ENCODE measurements around the gene KDM3B.
"Not testable (repeated sequence)": the region's sequence is repeated elsewhere in the genome, so short reads cannot be mapped to it uniquely, and the experiment has no call there.

KDM3B gene

GRCh38 chr5:138408023-138408422 is 55.5 kb downstream of the KDM3B start:
- Histone ChIP-seq H2BK12ac (ENCODE audit: low read length in 2 of 2) (no peak overlapping the region), H3K14ac (ENCODE audit: low read length in 2 of 2) (no peak overlapping the region), H3K79me1 (replicated peaks; ENCODE audit: low read length, poor library complexity, severe bottlenecking) (peaks cover 15% of the 10 kb centered on the region), H3K4me1 (ENCODE audit: control insufficient read depth, insufficient read depth, low read depth, low read length) (no peaks in the 10 kb centered on the region), H3K4me3 (ENCODE audit: insufficient read depth in 1 of 2, low read depth in 1 of 2, low read length in 2 of 2) (no peak overlapping the region), H2BK120ac (ENCODE audit: low read depth, low read length) (no peak overlapping the region), H3K4ac (ENCODE audit: low read depth in 1 of 2, low read length in 2 of 2) (no peak overlapping the region), H3K18ac (ENCODE audit: low read depth in 1 of 2, low read length in 2 of 2) (no peak overlapping the region), H3K9me3 (ENCODE audit: control insufficient read depth, low read length) (no peaks in the 10 kb centered on the region), H4K91ac (ENCODE audit: low read length) (no peak overlapping the region), H2BK15ac (ENCODE audit: low read depth, poor library complexity, severe bottlenecking) (no peak overlapping the region), H2BK5ac (ENCODE audit: low read depth, low read length, poor library complexity, severe bottlenecking) (no peak overlapping the region), H3K9ac (ENCODE audit: low read length) (no peak overlapping the region), H3K27me3 (ENCODE audit: control insufficient read depth in 1 of 2, insufficient read depth in 1 of 2, low read length in 2 of 2) (no peaks in the 10 kb centered on the region), H2AFZ (ENCODE audit: low read depth, low read length) (no peak overlapping the region), H4K8ac (ENCODE audit: low read length) (no peak overlapping the region), H2AK5ac (ENCODE audit: low read length, severe bottlenecking) (no peak overlapping the region), H3K36me3 (ENCODE audit: control insufficient read depth in 1 of 2, insufficient read depth in 2 of 2, low read depth in 1 of 2, low read length in 2 of 2) (peaks cover 23 to 42% of the 10 kb centered on the region in 2 experiments), H3K27ac (ENCODE audit: low read length, poor library complexity, severe bottlenecking) (no peak overlapping the region), H3K4me2 (ENCODE audit: low read length, poor library complexity, severe bottlenecking) (no peak overlapping the region), H3K23ac (ENCODE audit: low read length in 2 of 2) (no peak overlapping the region)
- 100% methylated on average over 4 of the region's 5 CpGs for WGBS
- DNase-seq, result peak; percentile 7

GRCh38 chr5:138410996-138411640 is 58.6 kb downstream of the KDM3B start:
- not testable (repeated sequence) for H2AFZ ChIP-seq (ENCODE audit: low read depth, low read length); H3K4me2 ChIP-seq (ENCODE audit: low read length, poor library complexity, severe bottlenecking); H3K9me3 ChIP-seq (ENCODE audit: control insufficient read depth, low read length); H4K91ac ChIP-seq (ENCODE audit: low read length); H2AK5ac ChIP-seq (ENCODE audit: low read length, severe bottlenecking); H3K27ac ChIP-seq (ENCODE audit: low read length, poor library complexity, severe bottlenecking); H3K4me3 ChIP-seq (ENCODE audit: insufficient read depth in 1 of 2, low read depth in 1 of 2, low read length in 2 of 2); H3K18ac ChIP-seq (ENCODE audit: low read depth in 1 of 2, low read length in 2 of 2); H3K14ac ChIP-seq (ENCODE audit: low read length in 2 of 2); H2BK12ac ChIP-seq (ENCODE audit: low read length in 2 of 2); H4K8ac ChIP-seq (ENCODE audit: low read length); H2BK5ac ChIP-seq (ENCODE audit: low read depth, low read length, poor library complexity, severe bottlenecking); H2BK15ac ChIP-seq (ENCODE audit: low read depth, poor library complexity, severe bottlenecking); H3K4ac ChIP-seq (ENCODE audit: low read depth in 1 of 2, low read length in 2 of 2); H2BK120ac ChIP-seq (ENCODE audit: low read depth, low read length); H3K23ac ChIP-seq (ENCODE audit: low read length in 2 of 2); H3K27me3 ChIP-seq (ENCODE audit: control insufficient read depth in 1 of 2, insufficient read depth in 1 of 2, low read length in 2 of 2); H3K9ac ChIP-seq (ENCODE audit: low read length); H3K4me1 ChIP-seq (ENCODE audit: control insufficient read depth, insufficient read depth, low read depth, low read length)
- peaks cover 15% of the 10 kb centered on the region for H3K79me1 ChIP-seq (replicated peaks; ENCODE audit: low read length, poor library complexity, severe bottlenecking)
- WGBS, result 68% methylated on average over 7 of the region's 14 CpGs
- H3K36me3 ChIP-seq (ENCODE audit: control insufficient read depth in 1 of 2, insufficient read depth in 2 of 2, low read depth in 1 of 2, low read length in 2 of 2), result peaks cover 30 to 55% of the 10 kb centered on the region in 2 experiments
- DNase-seq, result peak; percentile 37

DNA sequence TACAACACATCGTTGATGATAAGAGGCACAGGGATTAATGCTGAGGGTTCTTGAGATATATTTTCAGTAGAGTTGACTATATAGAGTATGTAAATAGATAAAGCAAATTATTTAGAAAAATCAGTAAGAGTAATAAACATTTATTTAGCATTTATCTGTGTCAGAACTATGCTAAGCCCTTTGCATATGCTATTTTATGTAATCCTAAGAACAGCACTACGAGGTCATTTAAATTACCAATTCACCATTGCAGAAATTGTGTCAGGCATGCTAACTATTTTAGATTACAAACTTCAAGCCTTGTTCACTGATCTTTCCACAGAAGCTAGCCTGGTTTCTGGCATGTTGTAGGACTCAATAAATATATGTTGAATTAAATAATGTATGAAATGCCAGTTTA is 66.0 kb downstream of the KDM3B start:
- no peak overlapping the region for H2BK120ac ChIP-seq (ENCODE audit: low read depth, low read length)
- no peak overlapping the region for H2AK5ac ChIP-seq (ENCODE audit: low read length, severe bottlenecking)
- no peak overlapping the region for H2BK15ac ChIP-seq (ENCODE audit: low read depth, poor library complexity, severe bottlenecking)
- no peak overlapping the region for H2AFZ ChIP-seq (ENCODE audit: low read depth, low read length)
- H2BK12ac ChIP-seq (ENCODE audit: low read length in 2 of 2), result no peak overlapping the region
- no peak overlapping the region for H4K91ac ChIP-seq (ENCODE audit: low read length)
- no peaks in the 10 kb centered on the region for H3K4me1 ChIP-seq (ENCODE audit: control insufficient read depth, insufficient read depth, low read depth, low read length)
- H3K27ac ChIP-seq (ENCODE audit: low read length, poor library complexity, severe bottlenecking), result no peak overlapping the region
- H3K4ac ChIP-seq (ENCODE audit: low read depth in 1 of 2, low read length in 2 of 2), result no peak overlapping the region
- 91% methylated on average over 2 of the region's 2 CpGs for WGBS
- no peak overlapping the region for H3K4me3 ChIP-seq (ENCODE audit: insufficient read depth in 1 of 2, low read depth in 1 of 2, low read length in 2 of 2)
- H3K18ac ChIP-seq (ENCODE audit: low read depth in 1 of 2, low read length in 2 of 2), result no peak overlapping the region
- H4K8ac ChIP-seq (ENCODE audit: low read length), result no peak overlapping the region
- DNase-seq, result no peak
- H3K4me2 ChIP-seq (ENCODE audit: low read length, poor library complexity, severe bottlenecking), result no peak overlapping the region
- no peaks in the 10 kb centered on the region for H3K27me3 ChIP-seq (ENCODE audit: control insufficient read depth in 1 of 2, insufficient read depth in 1 of 2, low read length in 2 of 2)
- H3K14ac ChIP-seq (ENCODE audit: low read length in 2 of 2), result no peak overlapping the region
- no peaks in the 10 kb centered on the region for H3K9me3 ChIP-seq (ENCODE audit: control insufficient read depth, low read length)
- H2BK5ac ChIP-seq (ENCODE audit: low read depth, low read length, poor library complexity, severe bottlenecking), result no peak overlapping the region
- H3K9ac ChIP-seq (ENCODE audit: low read length), result no peak overlapping the region
- H3K23ac ChIP-seq (ENCODE audit: low read length in 2 of 2), result no peak overlapping the region
- H3K79me1 ChIP-seq (replicated peaks; ENCODE audit: low read length, poor library complexity, severe bottlenecking), result peaks cover 6% of the 10 kb centered on the region
- peaks cover 45 to 88% of the 10 kb centered on the region in 2 experiments for H3K36me3 ChIP-seq (ENCODE audit: control insufficient read depth in 1 of 2, insufficient read depth in 2 of 2, low read depth in 1 of 2, low read length in 2 of 2)

DNA sequence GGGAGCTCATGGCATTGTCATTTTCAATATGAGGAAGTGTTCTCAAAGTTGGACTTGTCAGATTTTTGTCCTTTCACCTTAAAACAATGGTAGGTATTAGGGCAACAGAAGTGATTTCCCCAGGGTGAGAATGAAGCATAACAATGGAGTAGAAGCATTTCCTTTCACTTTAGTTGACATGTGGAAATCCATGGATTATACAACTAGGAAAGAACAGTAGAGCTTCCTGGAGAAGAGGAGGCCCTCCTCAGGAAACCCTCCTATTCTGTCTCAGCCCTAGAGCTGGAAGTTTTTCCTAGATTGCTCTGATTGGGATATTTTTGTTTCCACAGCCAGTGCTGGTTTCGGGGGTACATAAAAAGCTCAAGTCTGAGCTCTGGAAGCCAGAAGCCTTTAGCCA is 72.6 kb downstream of the KDM3B start:
- H3K18ac ChIP-seq (ENCODE audit: low read depth in 1 of 2, low read length in 2 of 2), result no peak overlapping the region
- H2AK5ac ChIP-seq (ENCODE audit: low read length, severe bottlenecking), result no peak overlapping the region
- H3K27me3 ChIP-seq (ENCODE audit: control insufficient read depth in 1 of 2, insufficient read depth in 1 of 2, low read length in 2 of 2), result no peaks in the 10 kb centered on the region
- no peak overlapping the region for H2AFZ ChIP-seq (ENCODE audit: low read depth, low read length)
- H3K4me3 ChIP-seq (ENCODE audit: insufficient read depth in 1 of 2, low read depth in 1 of 2, low read length in 2 of 2), result no peak overlapping the region
- no peak overlapping the region for H2BK15ac ChIP-seq (ENCODE audit: low read depth, poor library complexity, severe bottlenecking)
- no peak overlapping the region for H3K4me2 ChIP-seq (ENCODE audit: low read length, poor library complexity, severe bottlenecking)
- no peak overlapping the region for H4K91ac ChIP-seq (ENCODE audit: low read length)
- no peak overlapping the region for H2BK12ac ChIP-seq (ENCODE audit: low read length in 2 of 2)
- H3K14ac ChIP-seq (ENCODE audit: low read length in 2 of 2), result no peak overlapping the region
- DNase-seq, result no peak
- WGBS, result 97% methylated on average over 1 of the region's 1 CpG
- H2BK5ac ChIP-seq (ENCODE audit: low read depth, low read length, poor library complexity, severe bottlenecking), result no peak overlapping the region
- no peak overlapping the region for H4K8ac ChIP-seq (ENCODE audit: low read length)
- H3K9me3 ChIP-seq (ENCODE audit: control insufficient read depth, low read length), result no peaks in the 10 kb centered on the region
- no peak overlapping the region for H2BK120ac ChIP-seq (ENCODE audit: low read depth, low read length)
- no peak overlapping the region for H3K23ac ChIP-seq (ENCODE audit: low read length in 2 of 2)
- H3K27ac ChIP-seq (ENCODE audit: low read length, poor library complexity, severe bottlenecking), result no peak overlapping the region
- no peak overlapping the region for H3K9ac ChIP-seq (ENCODE audit: low read length)
- H3K36me3 ChIP-seq (ENCODE audit: control insufficient read depth in 1 of 2, insufficient read depth in 2 of 2, low read depth in 1 of 2, low read length in 2 of 2), result peaks cover 43 to 88% of the 10 kb centered on the region in 2 experiments
- no peaks in the 10 kb centered on the region for H3K4me1 ChIP-seq (ENCODE audit: control insufficient read depth, insufficient read depth, low read depth, low read length)
- peaks cover 11% of the 10 kb centered on the region for H3K79me1 ChIP-seq (replicated peaks; ENCODE audit: low read length, poor library complexity, severe bottlenecking)
- no peak overlapping the region for H3K4ac ChIP-seq (ENCODE audit: low read depth in 1 of 2, low read length in 2 of 2)

All from mesenchymal stem cell (in vitro differentiated cells and primary cell).